ENCODE results near the gene TACR1.
A peak's percentile ranks its signal among the peaks of the same experiment; 100 is the strongest.
"Not testable (repeated sequence)": the region's sequence is repeated elsewhere in the genome, so short reads cannot be mapped to it uniquely, and the experiment has no call there.

TACR1 gene

DNA sequence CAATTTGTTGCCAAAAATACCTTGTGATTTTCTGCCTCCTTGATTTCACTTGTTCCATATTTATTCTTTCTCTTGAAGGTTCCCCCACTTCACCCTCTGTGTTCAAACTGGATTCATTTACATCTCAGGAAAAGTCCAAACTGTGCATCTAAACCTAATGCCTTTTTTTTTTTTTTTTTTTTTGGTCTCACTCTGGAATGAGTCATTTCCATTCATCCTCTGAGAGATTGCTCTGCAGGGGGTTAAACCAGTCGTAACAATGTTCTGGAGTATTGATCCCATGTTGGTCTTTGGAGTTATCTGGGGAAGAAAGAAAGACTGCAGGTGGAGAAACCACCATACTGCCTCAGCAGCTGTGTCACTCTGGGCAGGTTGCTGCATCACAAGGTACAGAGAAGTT, 119.7 kb downstream of the TACR1 start:
- DNase-seq, result no peak

DNA sequence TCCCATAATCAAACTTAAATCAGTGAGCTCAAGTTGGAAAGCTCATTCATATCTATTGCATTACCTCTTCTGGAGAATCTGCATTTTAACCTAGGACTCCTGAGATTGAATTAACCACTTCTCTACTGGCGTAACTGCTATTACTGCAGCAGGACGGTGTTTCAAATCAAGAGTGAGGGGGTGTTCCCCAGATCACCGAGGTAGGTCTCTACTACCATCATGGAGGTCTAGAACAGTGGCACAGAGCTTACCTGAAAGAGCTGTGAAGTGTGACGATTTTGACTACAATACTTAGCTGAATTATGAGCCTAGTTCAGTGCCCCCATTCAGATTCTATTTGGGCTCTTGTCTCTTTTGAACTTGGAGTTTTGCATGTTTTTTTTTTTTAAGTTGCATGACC, 121.4 kb downstream of the TACR1 start:
- no peak for DNase-seq

- no peak for DNase-seq
These were observed 123.2 kb downstream of the TACR1 start for GRCh38 chr2:75076088-75076487.

DNA sequence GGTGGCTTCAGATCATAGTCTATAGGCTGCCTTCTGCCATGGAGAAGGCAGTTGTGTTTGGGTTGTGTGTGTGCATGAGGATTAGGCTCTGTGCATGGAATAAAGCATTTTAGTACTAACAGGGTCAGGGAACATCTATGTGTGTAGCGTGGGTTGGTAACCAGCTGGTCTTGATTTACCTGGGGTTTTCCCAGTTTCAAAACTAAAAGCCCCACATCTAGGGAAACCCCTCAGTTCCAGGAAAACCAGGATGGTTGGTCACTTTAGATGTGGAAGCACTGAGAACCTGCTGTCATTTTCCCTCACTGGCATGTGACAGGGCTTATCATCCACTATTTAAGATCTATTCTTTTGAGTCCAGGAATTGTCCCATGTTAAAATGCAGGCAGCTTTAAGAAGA, 124.6 kb downstream of the TACR1 start:
- DNase-seq, result no peak

- no peak for DNase-seq
These were observed 125.1 kb downstream of the TACR1 start for GRCh38 chr2:75074228-75074627.

DNA sequence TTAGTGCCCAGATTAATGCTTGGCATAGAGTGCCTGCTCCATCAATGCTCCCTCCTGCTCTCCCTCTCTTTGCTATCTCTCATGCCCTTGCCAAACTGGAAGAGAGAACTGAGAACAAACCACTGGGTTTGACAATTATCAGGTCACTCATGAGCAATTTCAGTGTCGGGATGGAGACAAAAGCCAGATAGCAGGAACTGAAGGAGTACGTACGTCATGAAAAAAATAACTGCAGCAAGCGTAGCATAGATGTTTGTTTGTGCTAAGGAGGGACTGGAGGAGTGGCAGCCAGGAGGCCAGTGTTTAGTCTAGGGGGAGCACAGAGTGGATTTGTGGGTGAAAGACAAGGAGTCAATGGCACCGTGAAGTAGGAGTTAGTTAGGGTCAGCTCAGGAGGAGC, 127.6 kb downstream of the TACR1 start:
- DNase-seq, result no peak

DNA sequence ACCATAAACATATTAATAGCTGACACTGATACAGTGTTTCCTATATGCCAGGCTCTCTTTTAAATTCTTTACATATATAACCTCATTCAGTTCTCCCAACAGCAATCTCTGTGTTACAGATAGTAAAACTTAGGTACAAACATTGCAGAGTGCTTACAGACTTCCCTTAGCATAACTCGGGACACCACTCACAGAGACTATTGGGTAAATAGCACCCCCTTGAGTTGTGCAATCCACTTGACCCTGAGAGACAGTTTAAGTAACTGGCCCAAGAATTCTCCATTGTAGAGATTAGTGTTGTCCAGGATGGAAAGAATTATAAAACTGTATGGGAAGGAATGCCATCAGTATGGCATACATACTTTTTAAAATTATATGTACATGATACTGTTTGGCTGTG, 130.8 kb downstream of the TACR1 start:
- no peak for DNase-seq

DNA sequence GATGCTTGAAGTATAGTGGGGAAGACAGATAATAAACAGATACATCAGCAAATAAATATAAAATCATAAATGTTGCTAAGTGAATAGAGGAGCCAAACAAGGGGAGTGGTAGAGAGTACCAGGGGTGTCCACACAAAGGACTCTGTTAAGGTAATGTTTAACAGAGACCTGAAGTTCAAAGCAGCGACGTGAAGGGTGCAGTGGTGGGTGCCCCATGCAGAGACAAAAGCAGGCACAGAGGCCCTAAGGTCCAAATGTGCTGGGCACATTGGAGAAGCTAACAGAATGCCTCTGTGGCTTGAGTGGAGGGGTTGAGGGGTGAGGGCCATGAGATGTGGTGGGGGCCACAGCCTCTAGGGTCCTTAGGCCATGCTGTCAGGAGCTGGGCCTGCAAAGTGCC, 131.8 kb downstream of the TACR1 start:
- no peak for DNase-seq

DNA sequence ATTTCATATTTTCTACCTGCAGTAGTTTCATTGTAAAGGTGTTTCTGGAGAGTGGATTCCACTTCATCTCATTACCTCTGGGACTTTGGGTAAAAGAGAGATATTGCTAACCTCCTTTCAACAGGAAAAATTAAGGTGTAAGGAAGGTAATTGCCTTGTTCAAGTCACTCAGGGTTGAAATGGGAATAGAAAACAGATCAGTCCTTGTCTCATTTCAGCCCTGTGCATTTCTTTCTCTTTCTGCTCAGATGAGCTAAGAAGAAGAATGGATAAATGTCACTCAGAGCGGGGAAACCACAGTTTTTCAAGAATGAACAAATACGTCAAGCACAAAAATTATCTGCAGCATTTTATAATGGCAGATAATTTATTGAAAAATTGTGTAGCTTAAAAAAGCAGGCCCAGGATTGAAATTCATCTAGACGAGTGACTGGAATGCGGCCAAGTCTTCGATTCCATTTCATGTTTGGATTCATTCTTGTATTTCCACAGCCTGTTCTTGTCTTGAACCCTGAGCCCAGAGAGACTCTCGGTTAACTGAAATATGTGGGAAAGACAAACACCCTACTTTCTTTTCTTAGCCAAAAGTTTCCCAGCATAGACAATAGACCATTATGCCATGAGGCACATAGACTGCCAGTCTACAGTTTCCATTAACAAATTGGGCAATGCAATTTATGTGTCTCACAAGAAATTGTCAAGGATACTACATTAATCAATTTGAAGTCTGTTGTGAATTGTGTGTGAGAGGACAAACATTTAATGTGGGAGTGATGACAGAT, 133.0 kb downstream of the TACR1 start:
- DNase-seq, result no peak

- no peak for DNase-seq
These were observed 133.8 kb downstream of the TACR1 start for GRCh38 chr2:75065402-75066008.

GRCh38 chr2:75064691-75065396, 134.5 kb downstream of the TACR1 start:
- peak; percentile 75 for DNase-seq

DNA sequence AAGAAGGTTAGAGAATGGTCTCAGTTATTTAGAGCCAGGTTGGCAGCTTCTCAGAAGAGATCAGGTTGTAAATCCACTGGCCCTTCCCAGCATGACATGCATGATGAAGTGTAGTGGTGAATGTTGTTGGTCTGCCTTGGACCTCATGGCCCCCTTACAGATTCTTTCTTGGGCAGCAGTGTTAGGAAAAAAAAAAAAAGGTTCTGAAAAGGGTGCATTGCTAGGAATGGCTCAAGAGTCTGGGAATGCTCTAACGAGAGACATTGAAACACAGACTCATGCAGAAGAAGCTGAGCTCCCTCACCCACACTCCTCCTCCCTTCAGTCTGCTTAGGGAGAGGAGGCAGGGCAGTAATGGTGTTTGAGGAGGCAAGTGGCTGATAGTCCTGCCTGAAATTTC, 135.4 kb downstream of the TACR1 start:
- no peak for DNase-seq

DNA sequence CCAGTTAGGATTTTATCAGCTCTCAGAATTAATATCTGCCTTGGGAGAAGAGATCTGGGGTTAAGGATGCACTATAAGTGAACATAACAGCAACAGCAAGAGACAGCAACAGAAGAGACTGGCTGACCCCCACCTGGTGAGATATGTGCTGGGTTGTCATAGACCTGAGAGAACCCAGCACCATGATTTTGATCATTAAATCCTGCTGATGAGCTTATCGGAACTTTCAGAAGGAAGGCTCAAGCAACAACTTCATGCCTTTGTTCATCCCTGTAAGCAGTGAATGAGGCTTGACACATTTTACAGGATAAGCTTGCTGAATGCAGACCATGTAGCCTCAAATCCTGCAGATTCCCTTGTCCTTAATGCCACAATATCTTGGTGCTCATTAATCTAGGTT, 140.9 kb downstream of the TACR1 start:
- DNase-seq, result no peak

DNA sequence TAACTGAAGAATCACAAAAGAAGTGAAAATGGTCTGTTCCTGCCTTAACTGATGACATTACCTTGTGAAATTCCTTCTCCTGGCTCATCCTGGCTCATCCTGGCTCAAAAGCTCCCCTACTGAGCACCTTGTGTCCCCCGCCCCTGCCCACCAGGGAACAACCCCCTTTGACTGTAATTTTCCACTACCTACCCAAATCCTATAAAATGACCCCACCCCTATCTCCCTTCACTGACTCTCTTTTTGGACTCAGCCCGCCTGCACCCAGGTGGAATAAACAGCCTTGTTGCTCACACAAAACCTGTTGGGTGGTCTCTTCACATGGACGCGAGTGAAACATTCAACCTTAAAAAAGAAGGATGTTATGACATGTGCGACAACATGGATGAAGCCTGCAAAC, 142.2 kb downstream of the TACR1 start:
- DNase-seq, result not testable (repeated sequence)

DNA sequence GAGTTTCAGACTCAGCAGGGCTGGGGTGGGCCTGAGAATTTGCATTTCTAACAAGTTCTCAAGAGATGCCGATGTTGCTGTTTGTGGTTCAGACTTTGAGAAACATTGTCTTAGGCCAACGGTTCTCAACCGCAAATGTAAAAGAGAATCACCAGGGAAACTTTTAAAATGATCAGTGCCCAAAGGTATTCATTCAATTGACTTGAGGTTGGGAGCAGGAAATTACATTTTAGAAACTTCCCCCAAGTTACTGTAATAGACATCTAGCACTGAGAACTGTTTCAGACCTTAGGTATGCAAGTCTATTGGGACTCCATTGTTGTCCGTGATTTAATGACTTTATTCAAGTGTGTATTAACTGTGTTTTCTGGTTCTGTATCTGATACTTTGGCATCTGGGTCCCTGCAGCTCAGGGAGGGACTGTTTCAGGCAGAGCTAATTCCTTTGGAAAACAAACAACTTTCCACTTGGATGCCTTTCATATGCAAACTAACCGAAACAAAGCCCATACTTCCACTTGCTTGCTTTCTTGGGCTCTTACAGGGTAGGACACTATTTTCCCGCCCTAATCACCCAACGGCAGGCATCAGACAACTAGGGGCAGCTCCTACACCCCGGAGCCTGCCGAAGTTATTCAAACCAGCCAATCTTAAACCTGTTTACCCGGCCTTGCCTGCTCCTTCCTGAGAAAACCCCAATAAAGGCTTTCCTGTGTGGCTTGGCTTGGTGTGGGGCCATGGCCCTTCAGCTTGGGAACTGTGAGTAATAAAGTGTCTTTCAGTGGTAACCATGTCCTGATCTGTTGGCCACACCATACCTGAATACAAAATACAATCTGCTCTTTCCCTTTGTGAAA, 143.3 kb downstream of the TACR1 start:
- no peak for DNase-seq

DNA sequence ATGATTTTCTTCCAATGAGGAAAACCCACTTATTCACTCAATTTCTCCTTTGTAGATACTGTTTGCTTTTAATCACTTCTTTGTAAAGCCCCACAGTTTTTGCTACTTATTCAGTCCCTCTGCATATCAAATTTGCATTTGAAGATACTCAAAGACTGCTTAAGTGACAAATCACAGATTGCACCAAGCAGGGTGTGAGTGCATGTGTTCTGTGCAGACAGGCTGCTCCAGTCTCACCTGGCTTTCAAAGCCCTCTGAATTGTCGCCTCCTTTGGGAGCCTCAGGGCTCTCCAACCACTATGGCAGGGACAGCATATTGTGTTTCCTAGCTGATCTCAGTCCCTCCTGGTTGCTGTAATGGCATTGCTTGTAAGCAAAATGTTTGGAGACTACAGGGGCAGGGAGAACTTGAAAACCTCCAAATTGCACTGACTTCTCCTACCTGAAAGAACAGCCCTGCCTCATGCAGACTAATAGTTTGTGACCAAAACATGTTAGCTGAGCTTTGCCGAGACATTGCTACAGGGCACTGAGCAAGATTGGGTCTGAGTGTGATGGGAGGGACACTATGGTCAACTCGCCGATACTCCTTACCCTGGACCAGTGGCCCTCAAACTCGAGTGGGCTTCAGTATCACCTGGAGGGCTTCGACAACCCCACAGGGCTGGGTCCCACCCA, 144.0 kb downstream of the TACR1 start:
- no peak for DNase-seq

GRCh38 chr2:75054296-75054695, 145.0 kb downstream of the TACR1 start:
- no peak for DNase-seq

DNA sequence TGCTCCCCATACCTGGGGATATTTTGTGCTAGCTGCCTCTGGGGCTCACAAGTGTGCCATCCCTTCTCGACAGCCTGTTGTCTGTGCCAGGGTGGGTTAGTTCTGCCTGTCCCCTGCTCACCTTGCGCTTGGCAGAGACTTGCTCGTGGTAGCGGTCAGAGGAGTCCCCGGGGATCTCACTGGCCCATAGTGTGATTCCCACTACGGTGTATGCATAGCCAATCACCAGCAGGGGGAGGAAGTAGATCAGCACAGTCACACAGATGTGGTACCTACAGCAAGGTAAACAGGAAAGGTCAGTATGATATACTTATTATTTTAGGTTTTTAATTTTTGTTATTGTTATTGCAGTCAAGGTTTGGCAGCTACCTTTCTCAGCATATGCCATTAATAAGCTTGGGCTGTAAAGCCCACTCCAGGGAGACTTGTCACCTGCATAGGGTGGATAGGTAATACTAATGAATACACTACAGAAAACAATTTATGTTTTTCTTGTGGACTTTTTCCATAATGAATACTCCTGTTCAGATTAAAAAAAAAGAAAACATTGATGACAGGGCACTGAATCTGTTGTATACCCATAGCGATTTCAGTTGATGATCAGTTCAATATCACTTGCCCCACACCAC, 145.7 kb downstream of the TACR1 start:
- DNase-seq, result no peak

- DNase-seq, result no peak
These were observed 151.2 kb downstream of the TACR1 start for GRCh38 chr2:75047992-75048625.

- no peak for DNase-seq
These were observed 151.9 kb downstream of the TACR1 start for GRCh38 chr2:75047189-75047991.

Data from activated CD8-positive, alpha-beta memory T cell treated with anti-CD3 and anti-CD28 coated beads for 24 hours (primary cell).